ENCODE results near the gene AKIP1.

- no peak for TF ChIP-seq EP300 (IDR thresholded peaks at IDR 0.05)
- TF ChIP-seq, protein P1, sequence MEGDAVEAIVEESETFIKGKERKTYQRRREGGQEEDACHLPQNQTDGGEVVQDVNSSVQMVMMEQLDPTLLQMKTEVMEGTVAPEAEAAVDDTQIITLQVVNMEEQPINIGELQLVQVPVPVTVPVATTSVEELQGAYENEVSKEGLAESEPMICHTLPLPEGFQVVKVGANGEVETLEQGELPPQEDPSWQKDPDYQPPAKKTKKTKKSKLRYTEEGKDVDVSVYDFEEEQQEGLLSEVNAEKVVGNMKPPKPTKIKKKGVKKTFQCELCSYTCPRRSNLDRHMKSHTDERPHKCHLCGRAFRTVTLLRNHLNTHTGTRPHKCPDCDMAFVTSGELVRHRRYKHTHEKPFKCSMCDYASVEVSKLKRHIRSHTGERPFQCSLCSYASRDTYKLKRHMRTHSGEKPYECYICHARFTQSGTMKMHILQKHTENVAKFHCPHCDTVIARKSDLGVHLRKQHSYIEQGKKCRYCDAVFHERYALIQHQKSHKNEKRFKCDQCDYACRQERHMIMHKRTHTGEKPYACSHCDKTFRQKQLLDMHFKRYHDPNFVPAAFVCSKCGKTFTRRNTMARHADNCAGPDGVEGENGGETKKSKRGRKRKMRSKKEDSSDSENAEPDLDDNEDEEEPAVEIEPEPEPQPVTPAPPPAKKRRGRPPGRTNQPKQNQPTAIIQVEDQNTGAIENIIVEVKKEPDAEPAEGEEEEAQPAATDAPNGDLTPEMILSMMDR (IDR thresholded peaks at IDR 0.05): no peak
Measured at GRCh38 chr11:8867931-8868631, 42.9 kb upstream of the AKIP1 start.
